Measurements from ENCODE around the gene OR8J3.

DNA sequence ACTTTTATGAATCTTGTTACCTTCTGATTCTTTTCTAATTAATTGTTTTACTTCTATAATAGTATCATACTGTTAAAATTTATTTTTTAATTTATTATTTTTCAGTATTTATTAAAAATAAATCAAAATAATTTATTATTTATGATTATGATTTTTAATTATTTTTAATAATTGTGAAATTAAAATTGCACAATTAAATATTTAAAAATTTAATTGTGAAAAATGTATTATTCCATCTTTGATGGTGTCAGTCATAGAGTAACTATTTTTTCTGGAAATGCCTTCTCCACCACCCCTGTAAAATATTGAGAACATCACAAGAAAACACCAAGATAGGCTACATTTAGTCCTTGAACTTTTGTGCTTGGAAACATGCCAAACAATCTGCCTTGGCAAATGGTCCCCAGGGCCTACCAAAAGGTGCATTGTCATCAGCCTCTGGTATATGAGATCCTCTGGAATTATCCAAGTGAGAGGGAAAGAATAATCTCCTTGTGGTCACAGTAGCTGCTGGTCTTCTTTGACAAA lies 36.7 kb downstream of the OR8J3 start, which contains the start of gene OR8H2:
- TF ChIP-seq, protein P1, sequence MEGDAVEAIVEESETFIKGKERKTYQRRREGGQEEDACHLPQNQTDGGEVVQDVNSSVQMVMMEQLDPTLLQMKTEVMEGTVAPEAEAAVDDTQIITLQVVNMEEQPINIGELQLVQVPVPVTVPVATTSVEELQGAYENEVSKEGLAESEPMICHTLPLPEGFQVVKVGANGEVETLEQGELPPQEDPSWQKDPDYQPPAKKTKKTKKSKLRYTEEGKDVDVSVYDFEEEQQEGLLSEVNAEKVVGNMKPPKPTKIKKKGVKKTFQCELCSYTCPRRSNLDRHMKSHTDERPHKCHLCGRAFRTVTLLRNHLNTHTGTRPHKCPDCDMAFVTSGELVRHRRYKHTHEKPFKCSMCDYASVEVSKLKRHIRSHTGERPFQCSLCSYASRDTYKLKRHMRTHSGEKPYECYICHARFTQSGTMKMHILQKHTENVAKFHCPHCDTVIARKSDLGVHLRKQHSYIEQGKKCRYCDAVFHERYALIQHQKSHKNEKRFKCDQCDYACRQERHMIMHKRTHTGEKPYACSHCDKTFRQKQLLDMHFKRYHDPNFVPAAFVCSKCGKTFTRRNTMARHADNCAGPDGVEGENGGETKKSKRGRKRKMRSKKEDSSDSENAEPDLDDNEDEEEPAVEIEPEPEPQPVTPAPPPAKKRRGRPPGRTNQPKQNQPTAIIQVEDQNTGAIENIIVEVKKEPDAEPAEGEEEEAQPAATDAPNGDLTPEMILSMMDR (IDR thresholded peaks at IDR 0.05): no peak
- no peak for TF ChIP-seq POLR2AphosphoS5 (IDR thresholded peaks at IDR 0.05; ENCODE audit: low read depth, low read length)
- TF ChIP-seq, protein P2, sequence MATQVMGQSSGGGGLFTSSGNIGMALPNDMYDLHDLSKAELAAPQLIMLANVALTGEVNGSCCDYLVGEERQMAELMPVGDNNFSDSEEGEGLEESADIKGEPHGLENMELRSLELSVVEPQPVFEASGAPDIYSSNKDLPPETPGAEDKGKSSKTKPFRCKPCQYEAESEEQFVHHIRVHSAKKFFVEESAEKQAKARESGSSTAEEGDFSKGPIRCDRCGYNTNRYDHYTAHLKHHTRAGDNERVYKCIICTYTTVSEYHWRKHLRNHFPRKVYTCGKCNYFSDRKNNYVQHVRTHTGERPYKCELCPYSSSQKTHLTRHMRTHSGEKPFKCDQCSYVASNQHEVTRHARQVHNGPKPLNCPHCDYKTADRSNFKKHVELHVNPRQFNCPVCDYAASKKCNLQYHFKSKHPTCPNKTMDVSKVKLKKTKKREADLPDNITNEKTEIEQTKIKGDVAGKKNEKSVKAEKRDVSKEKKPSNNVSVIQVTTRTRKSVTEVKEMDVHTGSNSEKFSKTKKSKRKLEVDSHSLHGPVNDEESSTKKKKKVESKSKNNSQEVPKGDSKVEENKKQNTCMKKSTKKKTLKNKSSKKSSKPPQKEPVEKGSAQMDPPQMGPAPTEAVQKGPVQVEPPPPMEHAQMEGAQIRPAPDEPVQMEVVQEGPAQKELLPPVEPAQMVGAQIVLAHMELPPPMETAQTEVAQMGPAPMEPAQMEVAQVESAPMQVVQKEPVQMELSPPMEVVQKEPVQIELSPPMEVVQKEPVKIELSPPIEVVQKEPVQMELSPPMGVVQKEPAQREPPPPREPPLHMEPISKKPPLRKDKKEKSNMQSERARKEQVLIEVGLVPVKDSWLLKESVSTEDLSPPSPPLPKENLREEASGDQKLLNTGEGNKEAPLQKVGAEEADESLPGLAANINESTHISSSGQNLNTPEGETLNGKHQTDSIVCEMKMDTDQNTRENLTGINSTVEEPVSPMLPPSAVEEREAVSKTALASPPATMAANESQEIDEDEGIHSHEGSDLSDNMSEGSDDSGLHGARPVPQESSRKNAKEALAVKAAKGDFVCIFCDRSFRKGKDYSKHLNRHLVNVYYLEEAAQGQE (IDR thresholded peaks at IDR 0.05; ENCODE audit: insufficient read depth in 1 of 2, low read depth in 2 of 2, low read length in 1 of 2): no peak
- no peak for TF ChIP-seq TCF7L2 (IDR thresholded peaks at IDR 0.05; ENCODE audit: low read depth, low read length)
- no peak for TF ChIP-seq SIN3A (IDR thresholded peaks at IDR 0.05; ENCODE audit: borderline replicate concordance, insufficient read depth, low read depth, low read length)
